WTC11 (cell line): ENCODE results near the gene PFDN1. TPM values are rescaled to one million over a fixed set of nuclear protein-coding genes. Genes with fewer than 3 reads are reported as not detected.

Source experiments
- ATAC-seq: fragments of 200-7000 bp; cut with Tn5 transposase; 2 replicates; pipeline ENCODE4 v1.10.0; 2021; ENCODE audit warnings: mild to moderate bottlenecking, moderate library complexity
- CTCF ChIA-PET: fragments of 300-600 bp; sonication (Branson Sonifier 250); formaldehyde crosslinking; loops from one replicate; lab custom pipeline; 2021; ENCODE audit warnings: antibody characterized with exemption; lab: Charles Lee
- POLR2A ChIA-PET: fragments of 350-600 bp; sonication (Branson Sonifier 250); formaldehyde crosslinking; loops from one replicate; lab custom pipeline; 2021; ENCODE audit warnings: antibody characterized with exemption; lab: Charles Lee
- DNase-seq: peaks from one replicate; pipeline ENCODE4 v3.0.0; 2021; ENCODE audit warnings: low spot score
- H3K27ac Mint-ChIP-seq: 2 replicates; pipeline ENCODE4 v1.8.0; 2021; ENCODE audit warnings: mixed read lengths
- H3K27me3 Mint-ChIP-seq: 2 replicates; pipeline ENCODE4 v1.8.0; 2021; ENCODE audit warnings: low read depth, mild to moderate bottlenecking, moderate library complexity, mixed read lengths
- H3K36me3 Mint-ChIP-seq: 2 replicates; pipeline ENCODE4 v1.8.0; 2021; ENCODE audit warnings: mixed read lengths
- H3K4me1 Mint-ChIP-seq: 2 replicates; pipeline ENCODE4 v1.8.0; 2022; ENCODE audit warnings: mixed read lengths
- H3K4me3 Mint-ChIP-seq: 2 replicates; pipeline ENCODE4 v1.8.0; 2021; ENCODE audit warnings: mild to moderate bottlenecking, moderate library complexity, mixed read lengths
- H3K9me3 Mint-ChIP-seq: 2 replicates; pipeline ENCODE4 v1.8.0; 2021; ENCODE audit warnings: mixed read lengths
- FOXK1 ChIP-seq: sonication (generic); formaldehyde crosslinking; IDR thresholded peaks from 2 replicates; pipeline ENCODE4 v1.8.0; 2022; ENCODE audit warnings: mild to moderate bottlenecking, moderate library complexity, missing genetic modification reagents
- GABPB1 ChIP-seq: sonication (generic); formaldehyde crosslinking; IDR thresholded peaks from 2 replicates; pipeline ENCODE4 v1.8.1; 2023; ENCODE audit warnings: mild to moderate bottlenecking, missing genetic modification reagents
- IRF2 ChIP-seq: sonication (generic); formaldehyde crosslinking; IDR thresholded peaks from 2 replicates; pipeline ENCODE4 v1.8.0; 2022; ENCODE audit warnings: low read depth, missing genetic modification reagents, borderline replicate concordance
- JUN ChIP-seq: sonication (generic); formaldehyde crosslinking; IDR thresholded peaks from 2 replicates; pipeline ENCODE4 v1.8.0; 2023; ENCODE audit warnings: mild to moderate bottlenecking, missing genetic modification reagents
- RELA ChIP-seq: sonication (generic); formaldehyde crosslinking; IDR thresholded peaks from 2 replicates; pipeline ENCODE4 v1.8.1; 2022; ENCODE audit warnings: missing genetic modification reagents, mild to moderate bottlenecking, borderline replicate concordance
- RORB ChIP-seq: fragments of 250-450 bp; sonication (Bioruptor Pico); IDR thresholded peaks from 2 replicates; pipeline ENCODE4 v1.9.0; 2021; ENCODE audit warnings: mild to moderate bottlenecking
- SOX15 ChIP-seq: fragments of 250-450 bp; sonication (Bioruptor Pico); IDR thresholded peaks from 2 replicates; pipeline ENCODE4 v1.9.0; 2021; ENCODE audit warnings: mild to moderate bottlenecking
- ZNF671 ChIP-seq: fragments of 250-450 bp; sonication (Bioruptor Pico); IDR thresholded peaks from 2 replicates; pipeline ENCODE4 v1.8.0; 2021; ENCODE audit warnings: mild to moderate bottlenecking
- total RNA-seq: library from RNA; stranded (reverse); gene quantifications from 3 replicates; pipeline ENCODE4 v1.2.3, GENCODE V29; 2021
- TF ChIP-seq, protein P1 (sequence below): sonication (generic); formaldehyde crosslinking; IDR thresholded peaks from 2 replicates; pipeline ENCODE4 v1.8.1; 2023; ENCODE audit warnings: mild to moderate bottlenecking, missing genetic modification reagents
- TF ChIP-seq, protein P2 (sequence below): sonication (generic); formaldehyde crosslinking; IDR thresholded peaks from 2 replicates; pipeline ENCODE4 v1.8.1; 2022; ENCODE audit warnings: mild to moderate bottlenecking, missing genetic modification reagents, moderate library complexity, borderline replicate concordance
- TF ChIP-seq, protein P3 (sequence below): fragments of 250-450 bp; sonication (Bioruptor Pico); IDR thresholded peaks from 2 replicates; pipeline ENCODE4 v1.9.0; 2021; ENCODE audit warnings: mild to moderate bottlenecking
- TF ChIP-seq, protein P4 (sequence below): sonication (generic); formaldehyde crosslinking; IDR thresholded peaks from 2 replicates; pipeline ENCODE4 v1.8.0; 2022; ENCODE audit warnings: missing genetic modification reagents

The PFDN1 gene
- total RNA-seq, 1 experiment from 2014 or later: 44.1 TPM

DNA sequence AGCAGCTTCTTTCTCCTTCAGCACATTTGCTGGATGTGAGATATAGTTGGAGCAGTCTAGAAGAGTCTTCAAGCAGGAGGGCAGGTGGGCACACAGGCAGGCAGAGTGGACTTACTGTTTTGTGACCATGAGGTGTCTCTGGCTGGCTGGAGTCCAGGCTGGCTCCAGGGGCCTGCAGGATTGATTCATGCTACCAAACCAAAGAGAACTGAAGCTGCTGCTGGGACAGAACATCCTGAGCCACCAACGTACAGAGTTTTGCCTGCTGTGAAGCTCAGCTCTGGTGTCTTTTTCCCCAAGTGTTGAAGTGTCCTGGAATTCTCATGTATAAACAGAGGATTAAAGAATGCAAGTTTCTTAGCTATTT lies 82.2 kb downstream of the PFDN1 start:
- ChIA-PET CTCF (interaction anchor here (0.9 to 1.8 kb wide), 6 partner anchors 14 to 455 kb away, joined by 3 to 13 read pairs (median 4); partner anchors contain the start of gene HBEGF), POLR2A (interaction anchor here (0.6 kb wide), 1 partner anchor 25 kb away, joined by 3 read pairs; no protein-coding TSS in a partner anchor)
- Mint-ChIP-seq H3K4me3 (no peak overlapping the region), H3K27me3 (no peaks in the 10 kb centered on the region), H3K9me3 (no peaks in the 10 kb centered on the region), H3K27ac (peak overlapping the region; percentile 29; the same call in 1 of the 2 replicates), H3K4me1 (peaks cover 4% of the 10 kb centered on the region)
- ATAC-seq: no peak
- TF ChIP-seq RORB (no peak), IRF2 (no peak), RELA (no peak), GABPB1 (CRISPR knock-in tag) (no peak), FOXK1 (CRISPR knock-in tag) (no peak)
- TF ChIP-seq, protein P1, sequence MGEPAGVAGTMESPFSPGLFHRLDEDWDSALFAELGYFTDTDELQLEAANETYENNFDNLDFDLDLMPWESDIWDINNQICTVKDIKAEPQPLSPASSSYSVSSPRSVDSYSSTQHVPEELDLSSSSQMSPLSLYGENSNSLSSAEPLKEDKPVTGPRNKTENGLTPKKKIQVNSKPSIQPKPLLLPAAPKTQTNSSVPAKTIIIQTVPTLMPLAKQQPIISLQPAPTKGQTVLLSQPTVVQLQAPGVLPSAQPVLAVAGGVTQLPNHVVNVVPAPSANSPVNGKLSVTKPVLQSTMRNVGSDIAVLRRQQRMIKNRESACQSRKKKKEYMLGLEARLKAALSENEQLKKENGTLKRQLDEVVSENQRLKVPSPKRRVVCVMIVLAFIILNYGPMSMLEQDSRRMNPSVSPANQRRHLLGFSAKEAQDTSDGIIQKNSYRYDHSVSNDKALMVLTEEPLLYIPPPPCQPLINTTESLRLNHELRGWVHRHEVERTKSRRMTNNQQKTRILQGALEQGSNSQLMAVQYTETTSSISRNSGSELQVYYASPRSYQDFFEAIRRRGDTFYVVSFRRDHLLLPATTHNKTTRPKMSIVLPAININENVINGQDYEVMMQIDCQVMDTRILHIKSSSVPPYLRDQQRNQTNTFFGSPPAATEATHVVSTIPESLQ (CRISPR knock-in tag): no peak
- TF ChIP-seq, protein P2, sequence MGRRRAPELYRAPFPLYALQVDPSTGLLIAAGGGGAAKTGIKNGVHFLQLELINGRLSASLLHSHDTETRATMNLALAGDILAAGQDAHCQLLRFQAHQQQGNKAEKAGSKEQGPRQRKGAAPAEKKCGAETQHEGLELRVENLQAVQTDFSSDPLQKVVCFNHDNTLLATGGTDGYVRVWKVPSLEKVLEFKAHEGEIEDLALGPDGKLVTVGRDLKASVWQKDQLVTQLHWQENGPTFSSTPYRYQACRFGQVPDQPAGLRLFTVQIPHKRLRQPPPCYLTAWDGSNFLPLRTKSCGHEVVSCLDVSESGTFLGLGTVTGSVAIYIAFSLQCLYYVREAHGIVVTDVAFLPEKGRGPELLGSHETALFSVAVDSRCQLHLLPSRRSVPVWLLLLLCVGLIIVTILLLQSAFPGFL (CRISPR knock-in tag): no peak
- TF ChIP-seq, protein P3, sequence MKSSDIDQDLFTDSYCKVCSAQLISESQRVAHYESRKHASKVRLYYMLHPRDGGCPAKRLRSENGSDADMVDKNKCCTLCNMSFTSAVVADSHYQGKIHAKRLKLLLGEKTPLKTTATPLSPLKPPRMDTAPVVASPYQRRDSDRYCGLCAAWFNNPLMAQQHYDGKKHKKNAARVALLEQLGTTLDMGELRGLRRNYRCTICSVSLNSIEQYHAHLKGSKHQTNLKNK: no peak
- TF ChIP-seq, protein P4, sequence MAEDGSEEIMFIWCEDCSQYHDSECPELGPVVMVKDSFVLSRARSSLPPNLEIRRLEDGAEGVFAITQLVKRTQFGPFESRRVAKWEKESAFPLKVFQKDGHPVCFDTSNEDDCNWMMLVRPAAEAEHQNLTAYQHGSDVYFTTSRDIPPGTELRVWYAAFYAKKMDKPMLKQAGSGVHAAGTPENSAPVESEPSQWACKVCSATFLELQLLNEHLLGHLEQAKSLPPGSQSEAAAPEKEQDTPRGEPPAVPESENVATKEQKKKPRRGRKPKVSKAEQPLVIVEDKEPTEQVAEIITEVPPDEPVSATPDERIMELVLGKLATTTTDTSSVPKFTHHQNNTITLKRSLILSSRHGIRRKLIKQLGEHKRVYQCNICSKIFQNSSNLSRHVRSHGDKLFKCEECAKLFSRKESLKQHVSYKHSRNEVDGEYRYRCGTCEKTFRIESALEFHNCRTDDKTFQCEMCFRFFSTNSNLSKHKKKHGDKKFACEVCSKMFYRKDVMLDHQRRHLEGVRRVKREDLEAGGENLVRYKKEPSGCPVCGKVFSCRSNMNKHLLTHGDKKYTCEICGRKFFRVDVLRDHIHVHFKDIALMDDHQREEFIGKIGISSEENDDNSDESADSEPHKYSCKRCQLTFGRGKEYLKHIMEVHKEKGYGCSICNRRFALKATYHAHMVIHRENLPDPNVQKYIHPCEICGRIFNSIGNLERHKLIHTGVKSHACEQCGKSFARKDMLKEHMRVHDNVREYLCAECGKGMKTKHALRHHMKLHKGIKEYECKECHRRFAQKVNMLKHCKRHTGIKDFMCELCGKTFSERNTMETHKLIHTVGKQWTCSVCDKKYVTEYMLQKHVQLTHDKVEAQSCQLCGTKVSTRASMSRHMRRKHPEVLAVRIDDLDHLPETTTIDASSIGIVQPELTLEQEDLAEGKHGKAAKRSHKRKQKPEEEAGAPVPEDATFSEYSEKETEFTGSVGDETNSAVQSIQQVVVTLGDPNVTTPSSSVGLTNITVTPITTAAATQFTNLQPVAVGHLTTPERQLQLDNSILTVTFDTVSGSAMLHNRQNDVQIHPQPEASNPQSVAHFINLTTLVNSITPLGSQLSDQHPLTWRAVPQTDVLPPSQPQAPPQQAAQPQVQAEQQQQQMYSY (CRISPR knock-in tag): no peak
- TF ChIP-seq, all 79 proteins: peak for 0
- H3K36me3 Mint-ChIP-seq: no peaks in the 10 kb centered on the region
- DNase-seq: no peak

DNA sequence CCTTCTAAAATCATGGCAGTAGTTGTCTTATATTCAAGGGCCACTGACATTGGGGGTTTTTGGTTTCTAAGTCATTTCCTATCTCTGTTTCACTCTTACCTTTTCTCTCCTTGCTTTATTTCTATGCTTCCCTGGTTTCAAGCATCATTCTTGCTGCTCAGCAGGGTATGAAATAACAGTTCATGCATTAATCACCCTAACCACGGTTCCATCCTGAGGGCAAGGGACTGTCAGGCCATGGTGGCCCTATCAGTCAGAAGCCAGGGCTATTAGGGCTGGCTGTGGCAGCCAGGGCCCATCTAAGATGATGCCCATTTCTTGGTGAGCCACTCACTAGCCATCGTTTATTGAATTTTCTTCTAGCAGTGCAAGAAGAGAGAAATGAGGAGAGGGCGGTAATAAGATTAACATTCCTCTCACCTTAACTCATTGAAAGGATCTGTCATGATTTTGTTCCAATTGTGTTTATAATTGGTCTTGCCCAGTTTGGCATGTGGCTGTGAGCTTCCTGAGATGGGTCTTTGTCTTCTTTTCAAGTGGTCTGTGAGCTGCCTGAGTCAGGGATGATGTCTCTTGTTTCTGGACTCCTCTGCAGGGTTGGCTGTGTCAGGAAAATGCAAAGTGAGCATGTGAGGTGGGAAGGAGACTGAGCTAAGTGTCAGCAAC lies 82.7 kb downstream of the PFDN1 start:
- Mint-ChIP-seq H3K27ac (peak overlapping the region; percentile 29; the same call in 1 of the 2 replicates), H3K4me3 (no peak overlapping the region), H3K9me3 (no peaks in the 10 kb centered on the region), H3K4me1 (peaks cover 7% of the 10 kb centered on the region), H3K27me3 (no peaks in the 10 kb centered on the region), H3K36me3 (no peaks in the 10 kb centered on the region)
- no peak for DNase-seq
- CTCF ChIA-PET: interaction anchor here (0.9 to 1.8 kb wide), 6 partner anchors 14 to 455 kb away, joined by 3 to 13 read pairs (median 4); partner anchors contain the start of gene HBEGF
- POLR2A ChIA-PET: no interaction called here
- ATAC-seq: no peak
- TF ChIP-seq, protein P2 (CRISPR knock-in tag): no peak
- TF ChIP-seq JUN (CRISPR knock-in tag): no peak
- no peak for TF ChIP-seq SOX15 (CRISPR knock-in tag)
- no peak for TF ChIP-seq ZNF671 (CRISPR knock-in tag)
